IMR-90 (cell line): ENCODE measurements around the gene MFAP4. TPM values are rescaled to one million over a fixed set of nuclear protein-coding genes. Genes with fewer than 3 reads are reported as not detected.

Experiments
- ATAC-seq: fragments of 200-7000 bp; cut with Tn5 transposase; 2 replicates; pipeline ENCODE4 v1.9.1; 2020; ENCODE audit warnings: low read depth, mild to moderate bottlenecking, moderate library complexity
- Bru-seq: library from RNA; stranded (reverse); fragments of 400-500 nt; gene quantifications from one replicate; lab custom pipeline; 2021; lab: Mats Ljungman, UMichigan
- BruChase-seq, 2 experiments: library from RNA; stranded (reverse); fragments of 400-500 nt; gene quantifications; one replicate each; lab custom pipeline; 2021; lab: Mats Ljungman, UMichigan
- BruUV-seq: library from RNA; stranded (reverse); fragments of 400-500 nt; replicated peaks from 2 replicates; lab custom pipeline; 2021; lab: Mats Ljungman, UMichigan
- CTCF ChIA-PET: fragments of 300-600 bp; formaldehyde crosslinking; extraction: SDS; loops from one replicate; lab custom pipeline; 2021; ENCODE audit warnings: antibody characterized with exemption; lab: Yijun Ruan, JAX
- POLR2A ChIA-PET: fragments of 300-600 bp; sonication (Branson Sonifier 250); formaldehyde crosslinking; loops from one replicate; lab custom pipeline; 2022; ENCODE audit warnings: antibody characterized with exemption; ENCODE audit not compliant: unreplicated experiment; lab: Charles Lee
- DNase-seq: peaks from one replicate; pipeline ENCODE4 v3.0.0; 2013
- H2AFZ ChIP-seq: replicated peaks from 2 replicates; pipeline ENCODE3; 2013; ENCODE audit warnings: low read length, mild to moderate bottlenecking; ENCODE audit not compliant: poor library complexity
- H2AK5ac ChIP-seq: 2 replicates; pipeline ENCODE4 v1.6.1; 2013; ENCODE audit warnings: low read depth, low read length, inconsistent platforms
- H2AK9ac ChIP-seq: replicated peaks from 2 replicates; pipeline ENCODE3; 2013; ENCODE audit warnings: mild to moderate bottlenecking, low read depth, low read length, moderate library complexity; ENCODE audit not compliant: poor library complexity
- H2BK120ac ChIP-seq: 2 replicates; pipeline ENCODE4 v1.6.1; 2013; ENCODE audit warnings: low read depth, low read length, inconsistent platforms
- H2BK15ac ChIP-seq: 3 replicates; pipeline ENCODE4 v1.6.1; 2013; ENCODE audit warnings: low read depth, low read length, inconsistent platforms
- H2BK20ac ChIP-seq: 2 replicates; pipeline ENCODE4 v1.6.1; 2013; ENCODE audit warnings: low read depth, mild to moderate bottlenecking, inconsistent platforms, low read length, moderate library complexity
- H2BK5ac ChIP-seq: 2 replicates; pipeline ENCODE4 v1.6.1; 2013; ENCODE audit warnings: mild to moderate bottlenecking, low read depth, low read length, inconsistent platforms; ENCODE audit not compliant: poor library complexity, severe bottlenecking
- H3K14ac ChIP-seq: replicated peaks from 2 replicates; pipeline ENCODE4 v1.6.1; 2013; ENCODE audit warnings: low read depth, low read length, inconsistent platforms
- H3K18ac ChIP-seq: 2 replicates; pipeline ENCODE4 v1.6.1; 2013; ENCODE audit warnings: low read depth, low read length, control low read depth
- H3K23ac ChIP-seq: 2 replicates; pipeline ENCODE4 v1.6.1; 2013; ENCODE audit warnings: low read depth, low read length, inconsistent platforms
- H3K27ac ChIP-seq: 2 replicates; pipeline ENCODE4 v1.5.1; 2013; ENCODE audit warnings: mild to moderate bottlenecking, control low read depth, low read length; ENCODE audit not compliant: insufficient read depth
- H3K27me3 ChIP-seq: 2 replicates; pipeline ENCODE4 v1.6.1; 2013; ENCODE audit warnings: low read length; ENCODE audit not compliant: control insufficient read depth, insufficient read depth
- H3K36me3 ChIP-seq: 2 replicates; pipeline ENCODE4 v1.6.1; 2013; ENCODE audit warnings: low read length, mixed read lengths; ENCODE audit not compliant: control insufficient read depth, insufficient read depth
- H3K4ac ChIP-seq: 2 replicates; pipeline ENCODE4 v1.6.1; 2013; ENCODE audit warnings: low read depth, low read length, inconsistent platforms
- H3K4me1 ChIP-seq: 2 replicates; pipeline ENCODE4 v1.6.1; 2013; ENCODE audit warnings: low read length, mixed read lengths; ENCODE audit not compliant: control insufficient read depth, insufficient read depth
- H3K4me2 ChIP-seq: 2 replicates; pipeline ENCODE4 v1.6.1; 2013; ENCODE audit warnings: low read depth, mild to moderate bottlenecking, control low read depth, low read length, moderate library complexity
- H3K4me3 ChIP-seq: 2 replicates; pipeline ENCODE4 v1.5.1; 2013; ENCODE audit warnings: low read depth, mild to moderate bottlenecking, control low read depth, low read length, moderate library complexity; ENCODE audit not compliant: insufficient read depth
- H3K56ac ChIP-seq: 2 replicates; pipeline ENCODE4 v1.6.1; 2013; ENCODE audit warnings: low read length, inconsistent platforms; ENCODE audit not compliant: insufficient read depth; ENCODE audit errors: extremely low read depth
- H3K79me1 ChIP-seq, 2 experiments: 2 replicates each; pipeline ENCODE4 v1.6.1; 2013; ENCODE audit warnings: low read length in 2 of 2, inconsistent platforms in 1 of 2, low read depth in 1 of 2
- H3K9ac ChIP-seq: 2 replicates; pipeline ENCODE4 v1.6.1; 2013; ENCODE audit warnings: low read depth, low read length, control low read depth
- H3K9me1 ChIP-seq: 2 replicates; pipeline ENCODE4 v1.6.1; 2013; ENCODE audit warnings: low read length, inconsistent platforms; ENCODE audit not compliant: insufficient read depth
- H3K9me3 ChIP-seq: 2 replicates; pipeline ENCODE4 v1.6.1; 2013; ENCODE audit warnings: low read length; ENCODE audit not compliant: control insufficient read depth, insufficient read depth
- H4K20me1 ChIP-seq: 2 replicates; pipeline ENCODE4 v1.6.1; 2013; ENCODE audit warnings: low read length, inconsistent platforms; ENCODE audit not compliant: insufficient read depth
- H4K5ac ChIP-seq: 2 replicates; pipeline ENCODE4 v1.6.1; 2013; ENCODE audit warnings: mild to moderate bottlenecking, low read depth, low read length, control low read depth
- H4K8ac ChIP-seq, 2 experiments: 2 replicates each; pipeline ENCODE4 v1.6.1; 2013; ENCODE audit warnings: low read depth in 2 of 2, low read length in 2 of 2, control low read depth in 1 of 2, inconsistent platforms in 1 of 2
- H4K91ac ChIP-seq: 2 replicates; pipeline ENCODE4 v1.6.1; 2013; ENCODE audit warnings: low read depth, low read length, inconsistent platforms; ENCODE audit not compliant: insufficient read depth
- CEBPB ChIP-seq: IDR thresholded peaks from 2 replicates; pipeline ENCODE4 v1.6.1; 2012; ENCODE audit warnings: low read depth, low read length, improper control_type of control experiment
- CHD1 ChIP-seq: IDR thresholded peaks from 2 replicates; pipeline ENCODE4 v1.6.1; 2012; ENCODE audit warnings: low read depth, low read length, improper control_type of control experiment
- MAFK ChIP-seq: IDR thresholded peaks from 2 replicates; pipeline ENCODE4 v1.6.1; 2012; ENCODE audit warnings: low read depth, low read length, improper control_type of control experiment
- MAZ ChIP-seq: IDR thresholded peaks from 2 replicates; pipeline ENCODE4 v1.6.1; 2012; ENCODE audit warnings: low read depth, mild to moderate bottlenecking, low read length, improper control_type of control experiment, moderate library complexity, borderline replicate concordance
- NFE2L2 ChIP-seq: fragments of 150-350 bp; IDR thresholded peaks from 2 replicates; pipeline ENCODE4 v1.6.1; 2016; ENCODE audit warnings: low read depth, mild to moderate bottlenecking, low read length
- RFX5 ChIP-seq: IDR thresholded peaks from 2 replicates; pipeline ENCODE4 v1.8.0; 2012; ENCODE audit warnings: low read depth, mild to moderate bottlenecking, low read length, moderate library complexity
- SMC3 ChIP-seq: fragments of 150-350 bp; IDR thresholded peaks from 2 replicates; pipeline ENCODE4 v1.6.1; 2016; ENCODE audit warnings: low read depth, mild to moderate bottlenecking, antibody characterized with exemption, low read length, moderate library complexity
- WGBS, 2 experiments: methylation state at CpG; one replicate each; pipeline versions ENCODE4 v1.1.5 to v1.1.7; 2013; ENCODE audit warnings: missing lambda C conversion rate in 2 of 2; ENCODE audit not compliant: insufficient read length in 1 of 2; ENCODE audit errors: extremely low coverage in 2 of 2; 5-methylcytosine and 5-hydroxymethylcytosine counted together
- dilution Hi-C: fragments of 300-500 bp; cut with HindIII; formaldehyde crosslinking; loops from one replicate; pipeline ENCODE4 v1.14.3; 2018; ENCODE audit warnings: low sequenced_read_pairs; ENCODE audit not compliant: unreplicated experiment
- in situ Hi-C: fragments of 300-500 bp; cut with MboI; formaldehyde crosslinking; loops from 3 replicates; pipeline ENCODE4 v1.14.3; 2019; ENCODE audit warnings: low sequenced_read_pairs, inconsistent platforms, mixed read lengths
- intact Hi-C: fragments of 100-400 bp; cut with micrococcal nuclease; formaldehyde crosslinking; loops from 2 replicates; pipeline ENCODE4 v1.10.0; 2022
- long read RNA-seq: library from polyadenylated mRNA; unstranded; transcript quantifications from one replicate; pipeline ENCODE4 v2.0.0, GENCODE V29; 2021; ENCODE audit not compliant: unreplicated experiment
- polyA plus RNA-seq, 3 experiments: library from polyadenylated mRNA; depleted of rRNA; stranded (reverse); fragments of >200 nt; gene quantifications; 2 replicates each; pipeline ENCODE4 v1.2.3, GENCODE V29; 2012; ENCODE audit warnings: low replicate concordance in 1 of 3
- total RNA-seq: library from RNA; depleted of rRNA; stranded (reverse); fragments of >200 nt; gene quantifications from 2 replicates; pipeline ENCODE4 v1.2.3, GENCODE V29; 2012; rRNA removed

Gene MFAP4
- total RNA-seq (5.0 and 7.0 TPM in 2 replicates), polyA plus RNA-seq (2012; rRNA removed) (69.5 and 71.6 TPM in 2 replicates), Bru-seq, nascent RNA (percentile 87 among the genes with signal in this experiment), BruChase-seq, experiment 1, labeled RNA remaining after a 6-hour chase (percentile 96 among the genes with signal in this experiment), BruChase-seq, experiment 2, labeled RNA remaining after a 2-hour chase (percentile 87 among the genes with signal in this experiment)
- 64.0 and 103 TPM in 2 replicates for polyA plus RNA-seq (2012; cell fraction: cytosol; rRNA removed)
- polyA plus RNA-seq (2012; cell fraction: nucleus; rRNA removed; ENCODE audit: low replicate concordance): 30.2 and 36.0 TPM in 2 replicates
- long read RNA-seq, transcript MFAP4-203 (5 exons, 1,876 nt): minor isoform, 5 of 231 reads
- long read RNA-seq, transcript MFAP4-201 (6 exons, 1,873 nt): major isoform, 110 of 231 reads
- long read RNA-seq, transcript MFAP4-202 (6 exons, 1,932 nt): minor isoform, 10 of 231 reads
- long read RNA-seq, partial matches to known transcripts: 63 of 231 reads
- long read RNA-seq, other reads (novel, unspliced or antisense): 43 of 231 reads

- in situ Hi-C loops (no loop called here), dilution Hi-C loops (no loop called here), intact Hi-C loops (loop anchor here (1.0 to 2.0 kb wide), 2 partner anchors 25 to 122 kb away; partner anchors contain the start of gene B9D1)
- Histone ChIP-seq H3K36me3 (peaks cover 35% of the 10 kb centered on the region), H3K23ac (peak within 1 kb of the TSS; percentile 95), H2AK5ac (peak within 1 kb of the TSS; percentile 95), H3K4me1 (peaks cover 52% of the 10 kb centered on the region), H3K27me3 (no peaks in the 10 kb centered on the region), H2BK120ac (peak within 1 kb of the TSS; percentile 86), H3K4me2 (peak within 1 kb of the TSS; percentile 81), H3K9me1 (peaks cover 43% of the 10 kb centered on the region), H2BK20ac (peak within 1 kb of the TSS; percentile 84), H3K56ac (peak within 1 kb of the TSS; percentile 70), H4K91ac (peak within 1 kb of the TSS; percentile 94), H3K27ac (peak within 1 kb of the TSS; percentile 96), H3K18ac (peak within 1 kb of the TSS; percentile 92), H3K4ac (peak within 1 kb of the TSS; percentile 91), H2BK5ac (peak within 1 kb of the TSS; percentile 98), H2AK9ac (peak within 1 kb of the TSS; percentile 98), H4K5ac (peak within 1 kb of the TSS; percentile 87), H2AFZ (peak within 1 kb of the TSS; percentile 85), H2BK15ac (peak within 1 kb of the TSS; percentile 76; the same call in 2 of the 3 replicates), H3K79me1 (peaks cover 13 to 40% of the 10 kb centered on the region in 2 experiments), H4K8ac (peak within 1 kb of the TSS; percentile 29 to 87), H4K20me1 (peaks cover 19% of the 10 kb centered on the region), H3K9ac (peak within 1 kb of the TSS; percentile 89), H3K9me3 (no peaks in the 10 kb centered on the region), H3K14ac (peak within 1 kb of the TSS; percentile 93), H3K4me3 (peak within 1 kb of the TSS; percentile 57)
- peak; percentile 43 for ATAC-seq
- CTCF ChIA-PET: interaction anchor here (0.8 to 1.5 kb wide), 2 partner anchors 24 to 60 kb away, joined by 3 to 5 read pairs; no protein-coding TSS in a partner anchor
- WGBS, 2 experiments: 0% methylated on average over 6 of the region's 22 CpGs; no CpG with 5 or more reads in 1 of the 2 experiments
- DNase-seq: peak; percentile 90
- no TSS peak for BruUV-seq
- POLR2A ChIA-PET: interaction anchor here (0.6 to 2.2 kb wide), 4 partner anchors 10 to 60 kb away, joined by 5 to 12 read pairs (median 8); partner anchors contain the start of gene MAPK7
- TF ChIP-seq CEBPB (0 out of 2 replicates have a peak, but pooled peaks have one; percentile 7), CHD1 (no peak), RFX5 (no peak), SMC3 (no peak), MAFK (no peak), MAZ (peak; percentile 80; the same call in 1 of the 2 replicates), NFE2L2 (no peak)
Observed at GRCh38 chr17:19386974-19387920, at the start of gene MFAP4. Gene MFAP4, minus strand, starts transcription at chr17:19387190. Its CDS starts 35 bp downstream, at chr17:19387155.
